Keratinocyte (primary cell): Measurements from ENCODE around the gene IFI27. TPM values are rescaled to one million over a fixed set of nuclear protein-coding genes. Genes with fewer than 3 reads are reported as not detected.

Experiments
- DNase-seq: peaks from one replicate; pipeline ENCODE4 v3.0.0-alpha.2; 2011; ENCODE audit warnings: low read depth, missing footprints, low spot score
- FAIRE-seq: peaks from 2 replicates; lab custom pipeline; 2011; peaks lifted over from hg19 to GRCh38; lab: Jason Lieb, UNC
- H2AFZ ChIP-seq: 2 replicates; pipeline ENCODE4 v1.6.0; 2012; ENCODE audit warnings: low read length, control low read depth, inconsistent platforms; ENCODE audit not compliant: control insufficient read depth
- H3K27ac ChIP-seq: 2 replicates; pipeline ENCODE4 v1.5.1; 2011; ENCODE audit warnings: low read length; ENCODE audit not compliant: control insufficient read depth, insufficient read depth
- H3K27me3 ChIP-seq: 3 replicates; pipeline ENCODE4 v1.6.0; 2011; ENCODE audit warnings: low read length; ENCODE audit not compliant: control insufficient read depth, insufficient read depth; ENCODE audit errors: extremely low read depth
- H3K36me3 ChIP-seq, 2 experiments: 2 replicates in 1 of 2; 3 replicates in 1 of 2; pipeline ENCODE4 v1.5.1; 2011; ENCODE audit warnings: low read length in 2 of 2, mild to moderate bottlenecking in 1 of 2; ENCODE audit not compliant: control insufficient read depth in 2 of 2, insufficient read depth in 2 of 2; ENCODE audit errors: extremely low read depth in 1 of 2
- H3K4me1 ChIP-seq: 3 replicates; pipeline ENCODE4 v1.5.1; 2011; ENCODE audit warnings: low read length; ENCODE audit not compliant: control insufficient read depth, insufficient read depth; ENCODE audit errors: extremely low read depth
- H3K4me2 ChIP-seq: 3 replicates; pipeline ENCODE4 v1.6.0; 2011; ENCODE audit warnings: low read depth, low read length; ENCODE audit not compliant: control insufficient read depth, insufficient read depth; ENCODE audit errors: extremely low read depth
- H3K4me3 ChIP-seq, 3 experiments: fragments of 200-600 bp in 1 of 3; sonication (generic) in 1 of 3; 2 replicates in 2 of 3; 3 replicates in 1 of 3; pipeline ENCODE4 v1.5.1; 2011 to 2016; ENCODE audit warnings: low read length in 3 of 3, mild to moderate bottlenecking in 3 of 3, control low read depth in 2 of 3, inconsistent platforms in 1 of 3, low read depth in 1 of 3, mixed read lengths in 1 of 3, mixed run types in 1 of 3, moderate library complexity in 1 of 3; ENCODE audit not compliant: control insufficient read depth in 2 of 3, insufficient read depth in 2 of 3; ENCODE audit errors: extremely low read depth in 1 of 3
- H3K79me2 ChIP-seq: 2 replicates; pipeline ENCODE4 v1.6.0; 2012; ENCODE audit warnings: low read length; ENCODE audit not compliant: control insufficient read depth, insufficient read depth
- H3K9ac ChIP-seq: 3 replicates; pipeline ENCODE4 v1.6.0; 2011; ENCODE audit warnings: low read length; ENCODE audit not compliant: control insufficient read depth, insufficient read depth; ENCODE audit errors: extremely low read depth
- H3K9me1 ChIP-seq: 3 replicates; pipeline ENCODE4 v1.6.0; 2011; ENCODE audit warnings: low read length; ENCODE audit not compliant: control insufficient read depth, insufficient read depth; ENCODE audit errors: extremely low read depth
- H3K9me3 ChIP-seq: 2 replicates; pipeline ENCODE4 v1.5.1; 2012; ENCODE audit warnings: low read depth, low read length; ENCODE audit not compliant: control insufficient read depth
- H4K20me1 ChIP-seq: 3 replicates; pipeline ENCODE4 v1.6.0; 2011; ENCODE audit warnings: low read length; ENCODE audit not compliant: control insufficient read depth, insufficient read depth; ENCODE audit errors: extremely low read depth
- CTCF ChIP-seq, 3 experiments: IDR thresholded peaks in 1 of 3; conservative IDR thresholded peaks in 1 of 3; optimal IDR thresholded peaks in 1 of 3; 2 replicates in 2 of 3; 3 replicates in 1 of 3; pipeline versions ENCODE3 to v1.5.1; 2011; ENCODE audit warnings: low read length in 3 of 3, mild to moderate bottlenecking in 3 of 3, moderate library complexity in 2 of 3, control low read depth in 1 of 3, inconsistent platforms in 1 of 3; ENCODE audit not compliant: insufficient read depth in 2 of 3; ENCODE audit errors: extremely low read depth in 1 of 3
- EZH2 ChIP-seq: IDR thresholded peaks from one replicate; pipeline ENCODE4 v1.6.1; 2012; ENCODE audit warnings: inconsistent platforms, mild to moderate bottlenecking, low read length, moderate library complexity
- dilution Hi-C: fragments of 300-500 bp; cut with MboI; formaldehyde crosslinking; loops from one replicate; pipeline ENCODE4 v1.7.0; 2020; ENCODE audit warnings: low sequenced_read_pairs; ENCODE audit not compliant: extremely low pct_ligation_motif_present
- polyA plus RNA-seq, 5 experiments: library from polyadenylated mRNA; depleted of rRNA in 3 of 5; stranded (reverse) in 3 of 5; stranded (forward) in 1 of 5; unstranded in 1 of 5; fragments of >200 nt; gene quantifications; 1 replicate in 1 of 5; 2 replicates in 3 of 5; 3 replicates in 1 of 5; pipeline versions ENCODE4 v1.2.1 to v1.2.3, GENCODE V29; 2011 to 2012; ENCODE audit warnings: missing spikeins in 2 of 5, low read depth in 1 of 5, low replicate concordance in 1 of 5

IFI27 gene
- polyA plus RNA-seq, 1 donor (not counting 4 experiments of a cell fraction or from before 2014, with no cell fraction given): 1,132 TPM

- Histone ChIP-seq H3K79me2 (no peaks in the 10 kb centered on the region), H3K4me3 (no peak overlapping the region), H2AFZ (no peak overlapping the region), H3K4me2 (no peak overlapping the region), H3K27me3 (peaks cover 8% of the 10 kb centered on the region), H4K20me1 (no peaks in the 10 kb centered on the region), H3K36me3 (no peaks in the 10 kb centered on the region), H3K4me1 (peaks cover 7% of the 10 kb centered on the region), H3K27ac (no peak overlapping the region), H3K9me1 (no peaks in the 10 kb centered on the region), H3K9me3 (no peaks in the 10 kb centered on the region), H3K9ac (no peak overlapping the region)
- dilution Hi-C loops: no loop called here
- FAIRE-seq: no peak
- TF ChIP-seq EZH2 (no peak), CTCF (optimal IDR thresholded peaks at IDR 0.05 in 1 of 3, IDR thresholded peaks at IDR 0.05 in 1 of 3, conservative IDR thresholded peaks at IDR 0.05 in 1 of 3; ENCODE audit: extremely low read depth in 1 of 3, insufficient read depth in 2 of 3, low read length in 3 of 3) (no peak)
- no peak for DNase-seq
Observed at GRCh38 chr14:94117856-94118255, 7.3 kb downstream of the IFI27 start.

GRCh38 chr14:94119071-94119470, 8.5 kb downstream of the IFI27 start:
- Histone ChIP-seq H3K27me3 (peaks cover 8% of the 10 kb centered on the region), H3K9me1 (no peaks in the 10 kb centered on the region), H3K4me1 (no peaks in the 10 kb centered on the region), H3K4me3 (no peak overlapping the region), H3K4me2 (no peak overlapping the region), H2AFZ (no peak overlapping the region), H4K20me1 (no peaks in the 10 kb centered on the region), H3K27ac (no peak overlapping the region), H3K79me2 (no peaks in the 10 kb centered on the region), H3K9me3 (no peaks in the 10 kb centered on the region), H3K9ac (no peak overlapping the region), H3K36me3 (no peaks in the 10 kb centered on the region)
- dilution Hi-C loops: no loop called here
- DNase-seq (no peak), FAIRE-seq (no peak)
- TF ChIP-seq EZH2 (no peak), CTCF (optimal IDR thresholded peaks at IDR 0.05 in 1 of 3, IDR thresholded peaks at IDR 0.05 in 1 of 3, conservative IDR thresholded peaks at IDR 0.05 in 1 of 3; ENCODE audit: extremely low read depth in 1 of 3, insufficient read depth in 2 of 3, low read length in 3 of 3) (no peak)
